Activated CD8-positive, alpha-beta memory T cell treated with anti-CD3 and anti-CD28 coated beads, Interleukin-2, amount 50 U/mL, for 24 hours (primary cell): ENCODE data around the gene OXSM.

Experiments used
- DNase-seq: peaks from one replicate; pipeline ENCODE4 v3.0.0-alpha.2; 2020; ENCODE audit errors: extremely low read depth

Gene OXSM

GRCh38 chr3:25789596-25790556 lies at the start of gene OXSM:
OXSM (plus strand) TSS chr3:25790090; CDS start chr3:25791021, 931 bp downstream.
- DNase-seq = peak; percentile 85

- no peak for DNase-seq
Measured at GRCh38 chr3:25744470-25744869, 45.4 kb upstream of the OXSM start.

GRCh38 chr3:25747033-25747432 lies 42.9 kb upstream of the OXSM start:
- no peak for DNase-seq

GRCh38 chr3:25748189-25748588 lies 41.7 kb upstream of the OXSM start:
- DNase-seq = no peak

GRCh38 chr3:25749031-25749581 lies 40.8 kb upstream of the OXSM start:
- no peak for DNase-seq

- DNase-seq = no peak
Measured at GRCh38 chr3:25751048-25751447, 38.8 kb upstream of the OXSM start.

GRCh38 chr3:25751725-25752124 lies 38.2 kb upstream of the OXSM start:
- DNase-seq = no peak

GRCh38 chr3:25768851-25769250 lies 21.0 kb upstream of the OXSM start:
- DNase-seq = no peak

GRCh38 chr3:25775936-25776335 lies 14.0 kb upstream of the OXSM start:
- DNase-seq = no peak

GRCh38 chr3:25780618-25781017 lies 9.3 kb upstream of the OXSM start:
- no peak for DNase-seq

- DNase-seq = no peak
Measured at GRCh38 chr3:25781145-25781757, 8.6 kb upstream of the OXSM start.

- no peak for DNase-seq
Measured at GRCh38 chr3:25781758-25782594, 7.9 kb upstream of the OXSM start.

GRCh38 chr3:25782636-25782937 lies 7.3 kb upstream of the OXSM start:
- no peak for DNase-seq

GRCh38 chr3:25782938-25783660 lies 6.8 kb upstream of the OXSM start, which contains the start of gene NGLY1:
NGLY1 (minus strand) TSS chr3:25783443; CDS start chr3:25783390, 53 bp downstream.
- DNase-seq = peak; percentile 53

- no peak for DNase-seq
Measured at GRCh38 chr3:25783661-25784512, 6.0 kb upstream of the OXSM start.

GRCh38 chr3:25784971-25785370 lies 4.9 kb upstream of the OXSM start:
- no peak for DNase-seq

GRCh38 chr3:25785826-25786225 lies 4.1 kb upstream of the OXSM start:
- DNase-seq = no peak

GRCh38 chr3:25787689-25788088 lies 2.2 kb upstream of the OXSM start:
- no peak for DNase-seq

- DNase-seq = no peak
Measured at GRCh38 chr3:25789209-25789595, 688 bp upstream of the OXSM start.

GRCh38 chr3:25801786-25802185 lies 11.9 kb downstream of the OXSM start:
- DNase-seq = no peak
